ENCODE data around the gene GPATCH8. TPM values are rescaled to one million over a fixed set of nuclear protein-coding genes. Genes with fewer than 3 reads are reported as not detected.
A peak's percentile ranks its signal among the peaks of the same experiment; 100 is the strongest.
"Not testable (repeated sequence)": the region's sequence is repeated elsewhere in the genome, so short reads cannot be mapped to it uniquely, and the experiment has no call there.

The GPATCH8 gene
- total RNA-seq, 1 experiment from 2014 or later = 5.2 TPM

- no peaks in the 10 kb centered on the region for H3K9me3 ChIP-seq
- peaks cover 42% of the 10 kb centered on the region for H3K36me3 ChIP-seq
- H3K27me3 ChIP-seq = no peaks in the 10 kb centered on the region
- H3K4me3 ChIP-seq = no peak overlapping the region
- no peak for DNase-seq
Measured at GRCh38 chr17:44424828-44425461, 78.3 kb downstream of the GPATCH8 start.

- peaks cover 37% of the 10 kb centered on the region for H3K36me3 ChIP-seq
- peak; percentile 67 for DNase-seq
- H3K4me3 ChIP-seq = no peak overlapping the region
- no peaks in the 10 kb centered on the region for H3K9me3 ChIP-seq
- no peaks in the 10 kb centered on the region for H3K27me3 ChIP-seq
Measured at GRCh38 chr17:44417553-44417952, 85.7 kb downstream of the GPATCH8 start.

- Histone ChIP-seq H3K4me3 (no peak overlapping the region), H3K27me3 (no peaks in the 10 kb centered on the region), H3K36me3 (peaks cover 37% of the 10 kb centered on the region), H3K9me3 (no peaks in the 10 kb centered on the region)
- no peak for DNase-seq
Measured at GRCh38 chr17:44416558-44417289, 86.5 kb downstream of the GPATCH8 start.

- DNase-seq = no peak
- Histone ChIP-seq H3K4me3 (no peak overlapping the region), H3K27me3 (no peaks in the 10 kb centered on the region), H3K9me3 (no peaks in the 10 kb centered on the region), H3K36me3 (peaks cover 33% of the 10 kb centered on the region)
Measured at GRCh38 chr17:44414394-44415155, 88.6 kb downstream of the GPATCH8 start.

- H3K27me3 ChIP-seq = no peaks in the 10 kb centered on the region
- no peak overlapping the region for H3K4me3 ChIP-seq
- H3K9me3 ChIP-seq = no peaks in the 10 kb centered on the region
- no peak for DNase-seq
- peaks cover 19% of the 10 kb centered on the region for H3K36me3 ChIP-seq
Measured at GRCh38 chr17:44409309-44410028, 93.7 kb downstream of the GPATCH8 start.

GRCh38 chr17:44408786-44409185 is 94.4 kb downstream of the GPATCH8 start:
- H3K36me3 ChIP-seq = peaks cover 21% of the 10 kb centered on the region
- H3K27me3 ChIP-seq = no peaks in the 10 kb centered on the region
- no peak for DNase-seq
- no peaks in the 10 kb centered on the region for H3K9me3 ChIP-seq
- H3K4me3 ChIP-seq = no peak overlapping the region

- H3K36me3 ChIP-seq = peaks cover 60% of the 10 kb centered on the region
- DNase-seq = no peak
- H3K27me3 ChIP-seq = no peaks in the 10 kb centered on the region
- H3K9me3 ChIP-seq = no peaks in the 10 kb centered on the region
- H3K4me3 ChIP-seq = no peak overlapping the region
Measured at GRCh38 chr17:44402564-44403172, 100.5 kb downstream of the GPATCH8 start.

- Histone ChIP-seq H3K27me3 (no peaks in the 10 kb centered on the region), H3K36me3 (peaks cover 65% of the 10 kb centered on the region), H3K4me3 (no peak overlapping the region), H3K9me3 (no peaks in the 10 kb centered on the region)
- no peak for DNase-seq
Measured at GRCh38 chr17:44400226-44400847, 102.9 kb downstream of the GPATCH8 start.

- Histone ChIP-seq H3K27me3 (no peaks in the 10 kb centered on the region), H3K9me3 (no peaks in the 10 kb centered on the region), H3K4me3 (no peak overlapping the region), H3K36me3 (peaks cover 64% of the 10 kb centered on the region)
- DNase-seq = no peak
Measured at GRCh38 chr17:44398692-44399691, 104.2 kb downstream of the GPATCH8 start.

GRCh38 chr17:44397479-44398440 is 105.4 kb downstream of the GPATCH8 start:
- Histone ChIP-seq H3K36me3 (peaks cover 64% of the 10 kb centered on the region), H3K4me3 (no peak overlapping the region), H3K27me3 (no peaks in the 10 kb centered on the region), H3K9me3 (no peaks in the 10 kb centered on the region)
- DNase-seq = no peak

- H3K27me3 ChIP-seq = no peaks in the 10 kb centered on the region
- H3K9me3 ChIP-seq = no peaks in the 10 kb centered on the region
- no peak for DNase-seq
- H3K36me3 ChIP-seq = peaks cover 59% of the 10 kb centered on the region
- no peak overlapping the region for H3K4me3 ChIP-seq
Measured at GRCh38 chr17:44396946-44397345, 106.3 kb downstream of the GPATCH8 start.

- H3K9me3 ChIP-seq = no peaks in the 10 kb centered on the region
- no peaks in the 10 kb centered on the region for H3K27me3 ChIP-seq
- peaks cover 42% of the 10 kb centered on the region for H3K36me3 ChIP-seq
- no peak for DNase-seq
- H3K4me3 ChIP-seq = no peak overlapping the region
Measured at GRCh38 chr17:44394833-44395232, 108.4 kb downstream of the GPATCH8 start.

- H3K4me3 ChIP-seq, H3K27me3 ChIP-seq, DNase-seq, H3K9me3 ChIP-seq: not testable (repeated sequence)
- H3K36me3 ChIP-seq = peaks cover 35% of the 10 kb centered on the region
Measured at GRCh38 chr17:44394112-44394511, 109.1 kb downstream of the GPATCH8 start.

- H3K27me3 ChIP-seq = peaks cover 3% of the 10 kb centered on the region
- H3K36me3 ChIP-seq = peaks cover 4% of the 10 kb centered on the region; the same call in 1 of the 2 replicates
- H3K4me3 ChIP-seq = no peak overlapping the region
- no peaks in the 10 kb centered on the region for H3K9me3 ChIP-seq
- DNase-seq = no peak
Measured at GRCh38 chr17:44390250-44390870, 112.8 kb downstream of the GPATCH8 start.

Data from MG63 (cell line).